KOPT-K1 (cell line): ENCODE data around the gene UBA5.
A peak's percentile ranks its signal among the peaks of the same experiment; 100 is the strongest.
"Not testable (repeated sequence)": the region's sequence is repeated elsewhere in the genome, so short reads cannot be mapped to it uniquely, and the experiment has no call there.

Source experiments
- H3K27ac ChIP-seq: fragments of 200-600 bp; sonication (generic); 2 replicates; pipeline ENCODE4 v1.5.1; 2016; ENCODE audit warnings: antibody characterized with exemption, mild to moderate bottlenecking, low read depth, low read length; ENCODE audit not compliant: poor library complexity, severe bottlenecking
- H3K36me3 ChIP-seq: fragments of 200-600 bp; sonication (generic); 2 replicates; pipeline ENCODE4 v1.5.1; 2017; ENCODE audit warnings: antibody characterized with exemption, mild to moderate bottlenecking, low read length, moderate library complexity; ENCODE audit not compliant: insufficient read depth
- H3K9me3 ChIP-seq: fragments of 200-600 bp; sonication (generic); 2 replicates; pipeline ENCODE4 v1.5.1; 2017; ENCODE audit warnings: antibody characterized with exemption, low read length, mild to moderate bottlenecking; ENCODE audit not compliant: insufficient read depth, poor library complexity, severe bottlenecking

The UBA5 gene

DNA sequence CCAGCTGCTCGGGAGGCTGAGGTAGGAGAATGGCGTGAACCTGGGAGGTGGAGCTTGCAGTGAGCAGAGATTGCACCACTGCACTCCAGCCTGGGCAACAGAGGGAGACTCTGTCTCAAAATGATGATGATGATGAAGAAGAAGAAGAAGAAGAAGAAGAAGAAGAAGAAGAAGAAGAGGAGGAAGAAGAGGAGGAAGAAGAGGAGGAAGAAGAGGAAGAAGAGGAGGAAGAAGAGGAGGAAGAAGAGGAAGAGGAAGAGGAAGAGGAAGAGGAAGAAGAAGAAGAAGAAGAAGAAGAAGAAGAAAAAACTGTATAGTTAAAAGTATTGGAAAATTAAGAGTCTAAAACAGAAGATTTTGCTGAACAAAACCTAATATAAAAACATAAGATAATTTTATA lies 18.7 kb upstream of the UBA5 start:
- H3K36me3 ChIP-seq = peaks cover 16% of the 10 kb centered on the region
- not testable (repeated sequence) for H3K27ac ChIP-seq, H3K9me3 ChIP-seq

DNA sequence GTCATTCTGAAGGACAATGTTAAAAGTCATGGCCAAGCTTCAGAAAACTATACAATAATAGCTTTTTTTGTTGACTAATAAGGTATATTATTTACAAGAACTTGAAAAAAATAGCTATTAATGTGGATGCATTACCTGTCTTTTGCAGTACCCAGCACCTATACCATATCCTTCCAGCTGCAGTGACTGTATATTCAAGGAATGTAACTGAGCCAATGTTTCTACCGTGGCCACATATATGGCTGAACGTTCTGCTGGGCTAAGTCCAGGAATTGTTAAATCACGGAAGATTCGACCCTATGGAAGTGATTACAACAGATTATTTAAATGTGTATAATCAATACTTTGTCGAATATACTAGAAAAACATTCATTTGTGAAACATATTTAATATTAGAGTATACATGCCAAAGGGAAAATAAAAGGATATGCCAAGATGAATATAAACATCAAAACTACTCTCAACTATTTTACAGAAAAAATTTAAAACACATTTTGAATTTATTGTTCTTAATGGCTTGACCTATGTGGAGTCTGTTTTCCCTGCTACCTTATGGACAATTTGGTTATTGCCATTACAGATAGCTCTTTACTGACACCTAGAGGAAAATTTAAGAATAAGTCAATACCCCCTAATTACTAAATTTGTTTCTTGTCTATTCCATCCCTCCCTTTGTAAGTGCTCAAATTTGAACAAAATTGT lies 18.1 kb upstream of the UBA5 start:
- H3K27ac ChIP-seq = no peak overlapping the region
- H3K36me3 ChIP-seq = peaks cover 16% of the 10 kb centered on the region
- H3K9me3 ChIP-seq = no peaks in the 10 kb centered on the region

DNA sequence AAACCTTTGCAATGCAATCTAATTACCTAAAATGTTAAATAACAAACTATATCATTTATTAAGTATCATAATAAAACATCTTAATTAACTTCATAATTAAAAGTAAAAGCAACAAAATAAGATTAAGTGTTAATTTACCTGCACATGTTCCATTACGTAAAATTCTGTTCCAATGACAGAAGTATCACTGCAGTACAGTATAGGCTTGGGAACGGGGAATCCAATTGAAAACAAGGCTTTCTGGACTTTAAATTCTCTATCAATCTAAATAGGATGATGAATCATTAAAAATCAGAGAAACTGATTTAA lies 17.6 kb upstream of the UBA5 start:
- Histone ChIP-seq H3K36me3 (peaks cover 16% of the 10 kb centered on the region), H3K9me3 (no peaks in the 10 kb centered on the region), H3K27ac (no peak overlapping the region)

DNA sequence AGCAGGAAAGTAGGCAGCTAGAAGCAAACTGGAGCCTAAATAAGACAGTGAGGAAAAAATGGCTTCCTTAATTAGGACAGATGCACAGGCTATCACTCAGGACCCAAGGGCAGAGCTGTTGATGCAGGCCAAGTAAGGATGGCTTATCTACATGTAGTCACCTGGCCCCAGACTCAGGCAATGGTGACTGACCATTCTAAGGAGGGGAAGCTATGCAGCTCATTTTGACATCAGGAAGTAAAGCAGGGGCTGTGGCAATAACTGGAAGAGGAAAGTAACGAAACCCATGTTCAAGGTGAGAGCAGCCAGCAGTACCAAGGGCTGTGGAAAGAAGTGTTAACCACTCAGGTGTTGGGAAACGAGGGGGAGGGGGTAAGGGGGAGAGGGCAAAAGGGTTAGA lies 16.8 kb upstream of the UBA5 start:
- Histone ChIP-seq H3K36me3 (peaks cover 16% of the 10 kb centered on the region), H3K9me3 (no peaks in the 10 kb centered on the region), H3K27ac (no peak overlapping the region)

DNA sequence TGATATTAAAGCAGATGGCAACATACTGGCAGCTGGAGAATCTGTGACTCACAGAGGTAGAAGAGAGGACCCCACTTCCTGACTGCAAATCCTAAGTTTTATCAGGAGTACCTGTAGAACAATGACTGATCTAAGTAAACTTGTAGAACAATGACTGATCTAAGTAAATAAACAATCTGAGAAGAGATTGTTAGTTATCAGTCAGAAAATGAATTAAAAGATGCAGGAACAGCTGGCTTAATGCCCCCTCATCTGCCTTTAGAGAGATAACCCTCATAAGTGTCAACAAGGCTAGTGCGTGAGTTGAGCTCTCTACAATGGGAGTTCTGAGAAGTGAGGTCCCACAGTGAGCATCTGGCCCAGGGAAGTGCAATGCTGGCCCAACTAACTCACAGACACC lies 15.1 kb upstream of the UBA5 start:
- H3K27ac ChIP-seq = no peak overlapping the region
- H3K9me3 ChIP-seq = no peaks in the 10 kb centered on the region
- peaks cover 8% of the 10 kb centered on the region; the same call in 1 of the 2 replicates for H3K36me3 ChIP-seq

DNA sequence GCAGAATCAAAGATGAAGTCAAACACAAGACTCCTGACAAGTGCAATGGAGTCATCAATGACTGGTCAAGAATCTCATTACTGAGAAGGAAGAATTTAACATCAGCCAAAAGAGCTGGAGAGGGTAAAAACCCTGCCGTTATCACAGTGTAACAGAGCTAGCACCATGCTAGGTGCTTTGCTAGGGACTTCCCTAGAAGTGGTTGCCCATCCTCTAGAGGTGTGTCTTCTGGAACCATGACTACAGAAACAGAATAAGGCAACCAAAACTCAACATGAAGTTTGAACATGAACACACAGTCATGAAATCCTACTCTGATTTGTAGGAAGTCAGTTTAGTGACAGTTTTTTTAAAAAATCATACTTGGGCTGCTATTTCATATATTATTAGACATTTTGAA lies 10.0 kb upstream of the UBA5 start:
- Histone ChIP-seq H3K27ac (no peak overlapping the region), H3K9me3 (no peaks in the 10 kb centered on the region), H3K36me3 (no peaks in the 10 kb centered on the region)

DNA sequence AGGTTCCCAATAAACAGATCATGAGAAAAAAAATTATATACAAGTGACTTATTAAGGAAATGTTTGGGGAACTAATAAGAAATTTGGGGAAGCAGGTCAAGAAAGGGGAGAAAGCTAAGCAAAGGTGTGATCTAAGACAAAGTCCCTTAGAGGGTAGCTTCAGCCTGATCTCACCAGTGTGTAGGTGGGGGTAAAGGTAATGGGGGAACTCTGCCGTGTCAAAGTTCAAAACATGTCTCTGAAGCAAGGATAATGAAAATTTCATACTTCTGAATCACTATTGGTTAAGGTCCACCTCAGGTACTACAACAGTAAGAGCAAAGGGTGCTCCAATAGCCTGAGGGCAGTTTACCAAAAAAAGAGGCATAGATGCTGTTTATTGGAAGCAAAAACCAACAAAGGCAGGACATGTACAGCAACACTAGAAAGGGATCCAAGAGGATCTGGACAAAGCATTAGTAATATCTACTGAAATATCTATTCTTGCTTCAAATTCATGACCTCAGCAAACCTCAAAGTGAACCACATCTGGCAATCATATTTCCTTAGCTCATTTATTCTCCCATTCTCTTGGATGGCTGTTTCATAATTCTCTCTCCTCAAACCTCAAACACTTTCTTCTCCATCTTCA lies 7.4 kb upstream of the UBA5 start:
- H3K36me3 ChIP-seq = no peaks in the 10 kb centered on the region
- H3K27ac ChIP-seq = no peak overlapping the region

DNA sequence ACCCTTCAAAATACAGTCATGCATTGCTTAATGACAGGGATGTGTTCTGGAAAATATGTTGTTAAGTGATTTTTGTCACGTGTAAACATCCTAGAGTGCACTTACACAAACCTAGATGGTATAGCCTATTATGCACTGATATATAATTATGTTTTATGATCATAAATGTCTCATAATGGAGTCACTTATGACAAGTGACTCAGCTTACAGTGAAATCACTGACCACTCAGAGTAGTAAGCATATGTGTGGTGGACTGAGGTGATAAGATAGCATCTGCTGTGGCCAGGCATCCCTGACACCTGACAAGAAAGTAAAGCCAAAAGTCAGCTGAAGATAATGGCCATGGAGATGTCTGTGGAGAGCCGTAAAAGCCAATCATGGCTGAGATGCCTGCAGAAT lies 5.9 kb upstream of the UBA5 start:
- no peaks in the 10 kb centered on the region for H3K36me3 ChIP-seq
- H3K9me3 ChIP-seq = no peaks in the 10 kb centered on the region
- no peak overlapping the region for H3K27ac ChIP-seq

More for the DNA sequence above, 7.4 kb upstream of the UBA5 start:
- no peaks in the 10 kb centered on the region for H3K9me3 ChIP-seq

DNA sequence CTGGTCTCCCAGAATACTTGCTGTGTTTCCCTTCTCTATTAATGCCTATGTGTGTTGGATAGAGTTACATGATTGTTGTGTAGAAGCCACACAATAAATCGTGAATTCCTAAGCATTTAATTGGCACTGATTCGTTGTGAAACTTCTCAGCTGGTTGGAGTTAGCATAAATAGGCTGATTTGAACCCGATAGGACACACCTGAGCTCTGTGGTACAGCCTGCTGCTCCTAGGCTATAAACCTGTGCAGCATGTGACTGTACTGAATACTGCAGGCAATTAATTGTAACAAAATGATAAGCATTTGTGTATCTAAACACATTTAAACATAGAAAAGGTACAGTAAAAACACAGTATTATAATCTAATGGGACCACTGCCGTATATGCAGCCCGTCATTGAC lies 5.4 kb upstream of the UBA5 start:
- no peak overlapping the region for H3K27ac ChIP-seq
- H3K36me3 ChIP-seq = no peaks in the 10 kb centered on the region
- no peaks in the 10 kb centered on the region for H3K9me3 ChIP-seq

DNA sequence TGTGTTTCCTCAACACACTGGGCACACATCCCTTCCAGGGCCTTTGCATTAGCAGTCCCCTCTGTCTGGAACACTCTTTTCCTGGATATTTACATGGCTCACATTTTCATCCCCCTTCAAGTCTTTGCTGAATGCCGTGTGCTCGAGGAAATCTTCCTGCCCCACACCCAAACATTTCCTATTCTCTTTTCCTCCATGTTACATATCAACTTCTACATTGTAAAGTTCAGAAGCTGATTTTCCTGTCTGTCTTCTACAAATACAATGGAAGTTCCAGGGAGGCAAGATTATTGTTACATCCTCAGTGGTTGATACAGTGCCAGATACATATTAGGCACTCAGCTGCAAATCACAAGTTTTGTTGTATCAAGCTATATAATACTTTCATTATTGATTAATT lies 4.7 kb upstream of the UBA5 start:
- Histone ChIP-seq H3K27ac (no peak overlapping the region), H3K9me3 (no peaks in the 10 kb centered on the region), H3K36me3 (no peaks in the 10 kb centered on the region)

DNA sequence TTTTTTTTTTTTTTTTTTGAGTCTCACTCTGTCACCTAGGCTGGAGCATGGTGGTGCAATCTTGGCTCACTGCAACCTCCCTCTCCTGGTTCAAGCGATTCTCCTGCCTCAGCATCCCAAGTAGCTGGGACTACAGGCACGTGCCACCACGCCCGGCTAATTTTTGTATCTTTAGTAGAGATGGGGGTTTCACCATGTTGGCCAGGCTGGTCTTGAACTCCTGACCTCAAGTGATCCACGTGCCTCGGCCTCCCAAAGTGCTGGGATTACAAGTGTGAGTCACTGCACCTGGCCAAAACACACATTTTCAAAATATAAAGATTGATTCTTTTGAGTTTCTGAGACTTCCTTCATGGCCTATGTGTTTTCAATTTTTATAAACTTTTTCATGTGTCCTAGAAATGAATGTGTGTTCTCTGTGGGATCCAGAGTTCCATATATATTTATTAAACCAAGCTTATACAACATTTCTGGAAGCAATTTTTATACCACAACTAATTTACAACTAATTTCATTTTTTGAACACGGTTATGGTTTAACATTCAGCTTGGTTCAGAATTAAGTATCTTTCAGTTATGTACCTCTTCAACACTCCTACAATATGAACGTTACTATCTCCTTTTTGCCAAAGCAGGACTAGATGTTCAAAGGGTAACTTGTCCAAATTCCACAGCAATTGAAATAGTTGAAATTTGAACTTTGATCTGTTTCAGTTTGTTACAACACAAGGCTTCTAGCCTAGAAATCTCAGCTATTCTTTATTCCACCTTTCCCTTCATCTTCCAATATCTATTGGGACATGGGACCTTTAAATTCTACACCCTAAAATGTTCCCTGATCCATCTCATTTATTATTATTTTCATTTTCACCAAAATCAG lies 2.0 kb upstream of the UBA5 start:
- Histone ChIP-seq H3K36me3 (no peaks in the 10 kb centered on the region), H3K9me3 (no peaks in the 10 kb centered on the region), H3K27ac (no peak overlapping the region)

DNA sequence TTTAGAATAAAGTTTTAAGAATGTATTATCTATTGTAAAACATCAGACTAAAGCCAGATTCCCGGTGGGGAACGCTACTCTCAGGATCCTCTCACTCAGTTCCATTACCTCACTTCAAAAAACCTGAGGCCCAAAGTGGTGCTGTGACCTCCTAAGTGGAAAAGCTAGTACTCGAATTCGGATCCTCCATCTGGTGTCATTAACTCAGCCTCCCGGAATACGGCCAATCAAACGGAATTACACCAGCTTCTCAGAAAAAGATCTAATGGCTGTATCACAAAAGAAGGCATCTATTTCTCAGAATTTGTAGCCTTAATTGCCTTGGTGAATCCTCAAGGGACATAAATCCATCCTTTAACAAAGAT lies 1.1 kb upstream of the UBA5 start:
- H3K9me3 ChIP-seq = no peaks in the 10 kb centered on the region
- H3K27ac ChIP-seq = peak overlapping the region; percentile 82
- H3K36me3 ChIP-seq = no peaks in the 10 kb centered on the region

DNA sequence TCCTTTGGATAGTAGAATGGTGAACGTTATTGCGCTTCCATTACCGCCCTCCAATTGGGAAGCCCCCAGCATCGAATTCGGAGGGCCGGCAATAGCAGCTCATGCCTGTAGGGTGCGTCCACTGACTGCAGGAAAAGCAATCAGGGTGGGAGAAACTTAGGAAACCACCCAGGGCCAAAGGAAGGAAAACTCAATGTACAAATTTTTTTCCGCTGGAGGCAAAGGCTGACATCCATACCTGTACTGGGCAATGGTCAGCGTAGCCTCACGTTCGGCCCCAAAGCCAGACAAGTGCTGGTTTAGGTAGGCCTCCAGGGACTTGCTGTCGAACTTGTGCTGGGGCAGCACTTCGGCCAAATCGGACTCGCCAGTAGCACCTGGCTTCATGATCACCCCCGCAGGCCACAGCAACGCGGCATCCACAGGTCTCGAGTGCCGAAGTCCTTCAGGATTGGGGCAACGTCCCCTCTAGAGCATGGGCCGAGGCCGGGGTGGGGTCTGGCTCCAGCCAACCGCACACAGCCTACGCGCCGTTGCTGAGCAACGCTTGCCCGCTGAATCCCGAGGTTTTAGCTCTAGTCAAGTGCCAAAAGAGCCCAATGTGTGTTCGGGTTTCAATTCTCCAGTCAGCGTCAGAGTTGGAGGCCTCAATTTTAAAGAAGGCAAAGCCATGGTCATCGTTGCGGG lies 621 bp upstream of the UBA5 start, which contains the start of gene ACAD11:
TSS of gene ACAD11 (minus strand) at position 445 of the 687 bp plus-strand sequence. CDS start at position 387, 58 bp downstream.
- H3K36me3 ChIP-seq = no peaks in the 10 kb centered on the region
- H3K27ac ChIP-seq = peak within 1 kb of the TSS; percentile 82
- H3K9me3 ChIP-seq = no peaks in the 10 kb centered on the region

DNA sequence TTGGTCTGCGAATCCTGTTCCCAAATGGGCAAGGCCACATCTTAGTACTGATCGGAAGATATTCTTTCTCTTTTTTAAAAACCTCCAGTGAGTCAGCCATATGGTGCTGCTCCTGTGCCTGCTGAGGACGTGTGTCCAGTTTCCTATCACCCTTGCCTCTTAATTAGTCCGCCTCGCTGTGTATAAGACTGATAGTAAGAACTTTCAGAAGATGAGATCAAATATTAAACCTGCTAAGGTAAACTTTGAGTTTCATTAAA lies 612 bp downstream of the UBA5 start:
- H3K27ac ChIP-seq = peak overlapping the region; percentile 82
- peaks cover under 1% of the 10 kb centered on the region; the same call in 1 of the 2 replicates for H3K36me3 ChIP-seq
- H3K9me3 ChIP-seq = no peaks in the 10 kb centered on the region

DNA sequence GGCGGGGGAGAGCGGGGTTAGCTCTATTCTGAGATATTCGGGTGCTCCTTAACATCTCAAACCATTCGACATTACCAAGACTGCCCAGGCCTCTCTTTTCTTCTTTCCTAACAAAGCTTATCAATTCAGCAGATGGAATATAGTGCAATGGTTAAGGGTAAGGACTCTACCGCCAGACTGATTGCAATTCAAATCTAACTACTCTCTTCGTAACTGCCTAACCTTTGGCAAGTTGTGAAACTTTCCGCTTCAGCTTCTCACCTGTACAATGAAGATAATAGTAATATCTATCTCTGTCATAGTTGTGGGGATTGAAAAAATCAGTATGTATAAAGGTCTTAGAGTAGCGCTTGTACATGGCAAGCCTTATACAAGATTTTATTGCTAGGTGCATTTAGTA lies 972 bp downstream of the UBA5 start:
- peak overlapping the region; percentile 82 for H3K27ac ChIP-seq
- H3K36me3 ChIP-seq = peaks cover 4% of the 10 kb centered on the region; the same call in 1 of the 2 replicates
- no peaks in the 10 kb centered on the region for H3K9me3 ChIP-seq
